ENCODE data around the gene SH3TC2. TPM values are rescaled to one million over a fixed set of nuclear protein-coding genes. Genes with fewer than 3 reads are reported as not detected.

SH3TC2 gene
- total and polyA plus RNA-seq, 3 donors from 2014 or later: 32.4 to 136 (median 130) TPM

- intact Hi-C loops (cut with DNase I; ENCODE audit: low total_unique reads): no loop called here
- no peaks in the 10 kb centered on the region for H3K36me3 ChIP-seq (ENCODE audit: low read depth, missing control alignments)
- H3K4me1 ChIP-seq: no peaks in the 10 kb centered on the region
- no peak for TF ChIP-seq CTCF (IDR thresholded peaks at IDR 0.05)
- no peak for TF ChIP-seq POLR2A (IDR thresholded peaks at IDR 0.05)
- no peaks in the 10 kb centered on the region for H3K27me3 ChIP-seq
- H3K27ac ChIP-seq: no peak overlapping the region
- 73 to 82% methylated on average over 2 of the region's 2 CpGs for WGBS, 2 donors
- H3K9me3 ChIP-seq: no peaks in the 10 kb centered on the region
- H3K4me3 ChIP-seq: no peak overlapping the region
- DNase-seq: no peak
Observed at GRCh38 chr5:148995791-148996190, 67.1 kb downstream of the SH3TC2 start.

- DNase-seq: no peak
- Histone ChIP-seq H3K4me1 (no peaks in the 10 kb centered on the region), H3K9me3 (no peaks in the 10 kb centered on the region), H3K27me3 (no peaks in the 10 kb centered on the region), H3K36me3 (ENCODE audit: low read depth, missing control alignments) (no peaks in the 10 kb centered on the region), H3K4me3 (no peak overlapping the region), H3K27ac (no peak overlapping the region)
- TF ChIP-seq CTCF (IDR thresholded peaks at IDR 0.05): no peak
- no peak for TF ChIP-seq POLR2A (IDR thresholded peaks at IDR 0.05)
- 85 to 87% methylated on average over 4 of the region's 4 CpGs for WGBS, 2 donors
- intact Hi-C loops (cut with DNase I; ENCODE audit: low total_unique reads): no loop called here
Observed at GRCh38 chr5:148993283-148993936, 69.5 kb downstream of the SH3TC2 start.

- intact Hi-C loops (cut with DNase I; ENCODE audit: low total_unique reads): no loop called here
- WGBS, 2 donors: 95 to 97% methylated on average over 3 of the region's 3 CpGs
- H3K4me1 ChIP-seq: no peaks in the 10 kb centered on the region
- TF ChIP-seq POLR2A (IDR thresholded peaks at IDR 0.05) (no peak), CTCF (IDR thresholded peaks at IDR 0.05) (no peak)
- DNase-seq: no peak
- H3K27me3 ChIP-seq: no peaks in the 10 kb centered on the region
- H3K9me3 ChIP-seq: no peaks in the 10 kb centered on the region
- no peak overlapping the region for H3K27ac ChIP-seq
- no peaks in the 10 kb centered on the region for H3K36me3 ChIP-seq (ENCODE audit: low read depth, missing control alignments)
- no peak overlapping the region for H3K4me3 ChIP-seq
Observed at GRCh38 chr5:148992265-148992664, 70.6 kb downstream of the SH3TC2 start.

- Histone ChIP-seq H3K27me3 (no peaks in the 10 kb centered on the region), H3K4me1 (no peaks in the 10 kb centered on the region), H3K36me3 (ENCODE audit: low read depth, missing control alignments) (no peaks in the 10 kb centered on the region), H3K4me3 (no peak overlapping the region), H3K9me3 (no peaks in the 10 kb centered on the region), H3K27ac (no peak overlapping the region)
- intact Hi-C loops (cut with DNase I; ENCODE audit: low total_unique reads): no loop called here
- DNase-seq: no peak
- no peak for TF ChIP-seq POLR2A (IDR thresholded peaks at IDR 0.05)
- TF ChIP-seq CTCF (IDR thresholded peaks at IDR 0.05): no peak
Observed at GRCh38 chr5:148991566-148991965, 71.3 kb downstream of the SH3TC2 start.

GRCh38 chr5:148990817-148991216 is 72.0 kb downstream of the SH3TC2 start:
- no peaks in the 10 kb centered on the region for H3K27me3 ChIP-seq
- H3K4me3 ChIP-seq: no peak overlapping the region
- no peak for DNase-seq
- H3K36me3 ChIP-seq (ENCODE audit: low read depth, missing control alignments): no peaks in the 10 kb centered on the region
- WGBS, 2 donors: 61 to 65% methylated on average over 1 of the region's 1 CpG
- no peaks in the 10 kb centered on the region for H3K9me3 ChIP-seq
- intact Hi-C loops (cut with DNase I; ENCODE audit: low total_unique reads): no loop called here
- TF ChIP-seq CTCF (IDR thresholded peaks at IDR 0.05) (no peak), POLR2A (IDR thresholded peaks at IDR 0.05) (no peak)
- no peaks in the 10 kb centered on the region for H3K4me1 ChIP-seq
- no peak overlapping the region for H3K27ac ChIP-seq

Data from testis (tissue), 3 donors.